Neural cell (in vitro differentiated cells): ENCODE measurements around the gene HACL1. TPM values are rescaled to one million over a fixed set of nuclear protein-coding genes. Genes with fewer than 3 reads are reported as not detected.

Experiments used
- H2AFZ ChIP-seq: fragments of 200-600, 300-800 bp; sonication (generic), shearing (Covaris generic); 2 replicates; pipeline ENCODE4 v1.6.0; 2014; ENCODE audit warnings: low read depth, mild to moderate bottlenecking, antibody characterized with exemption, low read length, moderate library complexity
- H3F3A ChIP-seq: fragments of 200-600 bp; shearing (Covaris generic); 2 replicates; pipeline ENCODE4 v1.6.1; 2016; ENCODE audit warnings: mild to moderate bottlenecking, moderate library complexity, mixed read lengths, antibody characterized with exemption, low read length; ENCODE audit not compliant: insufficient read depth, poor library complexity, severe bottlenecking
- H3K27ac ChIP-seq: fragments of 200-600, 300-800 bp; sonication (generic), shearing (Covaris generic); 2 replicates; pipeline ENCODE4 v1.5.1; 2014; ENCODE audit warnings: mild to moderate bottlenecking, low read length, moderate library complexity
- H3K27me3 ChIP-seq: fragments of 300-800, 200-600 bp; sonication (generic), shearing (Covaris generic); 2 replicates; pipeline ENCODE4 v1.6.0; 2014; ENCODE audit warnings: mild to moderate bottlenecking, low read depth, low read length, moderate library complexity; ENCODE audit not compliant: insufficient read depth
- H3K36me3 ChIP-seq: fragments of 300-800, 200-600 bp; sonication (generic), shearing (Covaris generic); 2 replicates; pipeline ENCODE4 v1.5.1; 2014; ENCODE audit warnings: mild to moderate bottlenecking, antibody characterized with exemption, low read length, moderate library complexity; ENCODE audit not compliant: insufficient read depth
- H3K4me2 ChIP-seq: fragments of 300-800, 200-600 bp; sonication (generic), shearing (Covaris generic); 2 replicates; pipeline ENCODE4 v1.6.0; 2014; ENCODE audit warnings: mild to moderate bottlenecking, low read length
- H3K4me3 ChIP-seq: fragments of 300-800, 200-600 bp; sonication (generic), shearing (Covaris generic); 2 replicates; pipeline ENCODE4 v1.5.1; 2014; ENCODE audit warnings: mild to moderate bottlenecking, low read length, moderate library complexity
- H3K79me2 ChIP-seq: fragments of 200-600 bp; shearing (Covaris generic); replicated peaks from 2 replicates; pipeline ENCODE4 v1.6.0; 2014; ENCODE audit warnings: mild to moderate bottlenecking, low read length, moderate library complexity; ENCODE audit not compliant: insufficient read depth
- H3K9ac ChIP-seq: fragments of 300-800, 200-600 bp; sonication (generic), shearing (Covaris generic); 2 replicates; pipeline ENCODE4 v1.6.1; 2016; ENCODE audit warnings: mild to moderate bottlenecking, low read length, mixed read lengths
- H3K9me2 ChIP-seq: fragments of 200-600 bp; shearing (Covaris generic); 2 replicates; pipeline ENCODE4 v1.6.1; 2016; ENCODE audit warnings: mild to moderate bottlenecking, low read length, mixed read lengths; ENCODE audit not compliant: insufficient read depth
- H3K9me3 ChIP-seq: fragments of 200-600, 300-800 bp; sonication (generic), shearing (Covaris generic); 2 replicates; pipeline ENCODE4 v1.6.1; 2016; ENCODE audit warnings: mild to moderate bottlenecking, mixed run types, low read length, moderate library complexity, mixed read lengths
- H4K20me1 ChIP-seq: fragments of 200-600 bp; shearing (Covaris generic); 2 replicates; pipeline ENCODE4 v1.6.1; 2016; ENCODE audit warnings: mild to moderate bottlenecking, mixed run types; ENCODE audit not compliant: insufficient read depth
- EP300 ChIP-seq: fragments of 450-650 bp; conservative IDR thresholded peaks from 2 replicates; pipeline ENCODE4 v1.6.1; 2014; ENCODE audit warnings: antibody characterized with exemption, mild to moderate bottlenecking, moderate library complexity; ENCODE audit not compliant: poor library complexity, severe bottlenecking
- EZH2 ChIP-seq: fragments of 200-600, 300-800 bp; shearing (Covaris generic), sonication (generic); IDR thresholded peaks from 2 replicates; pipeline ENCODE4 v1.6.1; 2014; ENCODE audit warnings: antibody characterized with exemption, low read length, borderline replicate concordance, mild to moderate bottlenecking; ENCODE audit not compliant: insufficient read depth, poor library complexity, severe bottlenecking
- MXI1 ChIP-seq: fragments of 450-650 bp; conservative IDR thresholded peaks from 2 replicates; pipeline ENCODE4 v1.6.1; 2014; ENCODE audit warnings: antibody characterized with exemption, mild to moderate bottlenecking; ENCODE audit not compliant: poor library complexity, severe bottlenecking
- POLR2AphosphoS5 ChIP-seq: IDR thresholded peaks from 2 replicates; pipeline ENCODE4 v1.6.1; 2012
- RAD21 ChIP-seq: fragments of 450-650 bp; conservative IDR thresholded peaks from 2 replicates; pipeline ENCODE4 v1.6.1; 2014; ENCODE audit warnings: antibody characterized with exemption, mild to moderate bottlenecking, moderate library complexity
- SMC3 ChIP-seq: fragments of 450-650 bp; conservative IDR thresholded peaks from 2 replicates; pipeline ENCODE4 v1.6.1; 2014; ENCODE audit warnings: antibody characterized with exemption, mild to moderate bottlenecking, moderate library complexity; ENCODE audit not compliant: poor library complexity
- TAF1 ChIP-seq: IDR thresholded peaks from 2 replicates; pipeline ENCODE4 v1.6.1; 2012; ENCODE audit warnings: low read depth
- polyA plus RNA-seq: library from polyadenylated mRNA; depleted of rRNA; stranded (reverse); fragments of >200 nt; gene quantifications from 2 replicates; pipeline ENCODE4 v1.2.3, GENCODE V29; 2014
- TF ChIP-seq, protein P1 (sequence below): IDR thresholded peaks from 2 replicates; pipeline ENCODE4 v1.6.1; 2012; ENCODE audit warnings: borderline replicate concordance
- TF ChIP-seq, protein P2 (sequence below): fragments of 450-650 bp; IDR thresholded peaks from 2 replicates; pipeline ENCODE4 v1.5.1; 2014; ENCODE audit warnings: antibody characterized with exemption, mild to moderate bottlenecking, moderate library complexity; ENCODE audit not compliant: poor library complexity, severe bottlenecking

HACL1 gene
- polyA plus RNA-seq, 1 donor from 2014 or later = 26.0 TPM

DNA sequence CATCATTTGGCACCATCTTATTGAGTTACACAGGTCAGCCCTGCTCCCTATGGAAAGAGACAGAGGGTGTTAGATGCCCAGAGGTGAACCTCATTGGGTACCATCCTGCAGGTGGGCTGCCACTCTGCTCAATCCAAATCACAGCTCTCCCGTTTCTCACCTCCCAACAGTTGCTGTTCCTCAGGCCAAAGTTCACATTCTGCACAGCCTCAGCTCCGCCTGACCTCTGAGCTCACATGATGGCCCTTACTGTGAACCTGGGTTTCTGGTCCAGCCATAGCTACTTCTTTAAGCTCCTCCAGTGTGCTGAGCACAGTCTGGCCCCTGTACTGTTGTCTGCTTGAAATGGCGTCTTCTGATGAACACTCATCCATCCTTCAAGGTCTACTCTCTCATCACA lies 48.0 kb upstream of the HACL1 start:
- Histone ChIP-seq H4K20me1 (no peaks in the 10 kb centered on the region), H3K79me2 (no peaks in the 10 kb centered on the region), H3K9ac (no peak overlapping the region), H3K4me2 (no peak overlapping the region), H3K4me3 (no peak overlapping the region), H3K9me3 (no peaks in the 10 kb centered on the region), H2AFZ (no peak overlapping the region), H3K9me2 (no peaks in the 10 kb centered on the region), H3F3A (no peaks in the 10 kb centered on the region), H3K27me3 (no peaks in the 10 kb centered on the region), H3K27ac (no peak overlapping the region), H3K36me3 (no peaks in the 10 kb centered on the region)
- TF ChIP-seq, protein P1, sequence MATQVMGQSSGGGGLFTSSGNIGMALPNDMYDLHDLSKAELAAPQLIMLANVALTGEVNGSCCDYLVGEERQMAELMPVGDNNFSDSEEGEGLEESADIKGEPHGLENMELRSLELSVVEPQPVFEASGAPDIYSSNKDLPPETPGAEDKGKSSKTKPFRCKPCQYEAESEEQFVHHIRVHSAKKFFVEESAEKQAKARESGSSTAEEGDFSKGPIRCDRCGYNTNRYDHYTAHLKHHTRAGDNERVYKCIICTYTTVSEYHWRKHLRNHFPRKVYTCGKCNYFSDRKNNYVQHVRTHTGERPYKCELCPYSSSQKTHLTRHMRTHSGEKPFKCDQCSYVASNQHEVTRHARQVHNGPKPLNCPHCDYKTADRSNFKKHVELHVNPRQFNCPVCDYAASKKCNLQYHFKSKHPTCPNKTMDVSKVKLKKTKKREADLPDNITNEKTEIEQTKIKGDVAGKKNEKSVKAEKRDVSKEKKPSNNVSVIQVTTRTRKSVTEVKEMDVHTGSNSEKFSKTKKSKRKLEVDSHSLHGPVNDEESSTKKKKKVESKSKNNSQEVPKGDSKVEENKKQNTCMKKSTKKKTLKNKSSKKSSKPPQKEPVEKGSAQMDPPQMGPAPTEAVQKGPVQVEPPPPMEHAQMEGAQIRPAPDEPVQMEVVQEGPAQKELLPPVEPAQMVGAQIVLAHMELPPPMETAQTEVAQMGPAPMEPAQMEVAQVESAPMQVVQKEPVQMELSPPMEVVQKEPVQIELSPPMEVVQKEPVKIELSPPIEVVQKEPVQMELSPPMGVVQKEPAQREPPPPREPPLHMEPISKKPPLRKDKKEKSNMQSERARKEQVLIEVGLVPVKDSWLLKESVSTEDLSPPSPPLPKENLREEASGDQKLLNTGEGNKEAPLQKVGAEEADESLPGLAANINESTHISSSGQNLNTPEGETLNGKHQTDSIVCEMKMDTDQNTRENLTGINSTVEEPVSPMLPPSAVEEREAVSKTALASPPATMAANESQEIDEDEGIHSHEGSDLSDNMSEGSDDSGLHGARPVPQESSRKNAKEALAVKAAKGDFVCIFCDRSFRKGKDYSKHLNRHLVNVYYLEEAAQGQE = no peak
- no peak for TF ChIP-seq RAD21
- TF ChIP-seq SMC3 = no peak
- TF ChIP-seq, protein P2, sequence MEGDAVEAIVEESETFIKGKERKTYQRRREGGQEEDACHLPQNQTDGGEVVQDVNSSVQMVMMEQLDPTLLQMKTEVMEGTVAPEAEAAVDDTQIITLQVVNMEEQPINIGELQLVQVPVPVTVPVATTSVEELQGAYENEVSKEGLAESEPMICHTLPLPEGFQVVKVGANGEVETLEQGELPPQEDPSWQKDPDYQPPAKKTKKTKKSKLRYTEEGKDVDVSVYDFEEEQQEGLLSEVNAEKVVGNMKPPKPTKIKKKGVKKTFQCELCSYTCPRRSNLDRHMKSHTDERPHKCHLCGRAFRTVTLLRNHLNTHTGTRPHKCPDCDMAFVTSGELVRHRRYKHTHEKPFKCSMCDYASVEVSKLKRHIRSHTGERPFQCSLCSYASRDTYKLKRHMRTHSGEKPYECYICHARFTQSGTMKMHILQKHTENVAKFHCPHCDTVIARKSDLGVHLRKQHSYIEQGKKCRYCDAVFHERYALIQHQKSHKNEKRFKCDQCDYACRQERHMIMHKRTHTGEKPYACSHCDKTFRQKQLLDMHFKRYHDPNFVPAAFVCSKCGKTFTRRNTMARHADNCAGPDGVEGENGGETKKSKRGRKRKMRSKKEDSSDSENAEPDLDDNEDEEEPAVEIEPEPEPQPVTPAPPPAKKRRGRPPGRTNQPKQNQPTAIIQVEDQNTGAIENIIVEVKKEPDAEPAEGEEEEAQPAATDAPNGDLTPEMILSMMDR = no peak
- no peak for TF ChIP-seq POLR2AphosphoS5
- TF ChIP-seq TAF1 = no peak
- no peak for TF ChIP-seq EZH2
- TF ChIP-seq EP300 = no peak
- no peak for TF ChIP-seq MXI1

DNA sequence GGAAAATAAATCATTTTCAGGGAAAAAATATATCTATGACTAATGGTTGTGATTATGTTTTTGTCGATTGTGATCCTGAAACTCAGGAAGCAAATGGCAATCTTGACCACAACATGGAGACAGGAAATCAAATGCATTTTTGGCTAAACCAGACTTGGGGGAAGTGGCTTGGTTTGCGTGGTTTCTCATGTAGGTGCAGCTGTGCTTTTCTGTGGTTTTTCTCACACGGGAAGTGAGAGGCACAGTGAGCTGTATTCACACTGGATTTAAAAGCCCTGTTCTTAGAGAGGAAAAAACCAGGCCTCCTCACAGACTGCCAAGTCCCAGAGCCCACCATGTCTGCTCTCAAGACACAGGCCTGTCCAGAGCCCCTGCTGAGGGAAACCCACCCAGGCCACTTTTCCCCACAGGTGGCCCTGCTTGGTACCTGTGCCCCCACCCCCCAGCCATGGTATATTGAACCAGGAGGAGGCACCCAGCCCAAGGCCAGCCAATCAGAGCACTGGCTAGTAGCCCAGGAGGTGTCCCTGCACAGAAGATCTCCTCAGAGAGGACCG lies 46.3 kb upstream of the HACL1 start:
- Histone ChIP-seq H3K4me2 (no peak overlapping the region), H3F3A (no peaks in the 10 kb centered on the region), H3K79me2 (no peaks in the 10 kb centered on the region), H3K27me3 (no peaks in the 10 kb centered on the region), H3K9me2 (no peaks in the 10 kb centered on the region), H3K27ac (no peak overlapping the region), H3K9ac (no peak overlapping the region), H3K9me3 (no peaks in the 10 kb centered on the region), H2AFZ (no peak overlapping the region), H3K4me3 (no peak overlapping the region), H4K20me1 (no peaks in the 10 kb centered on the region), H3K36me3 (no peaks in the 10 kb centered on the region)
- TF ChIP-seq MXI1 = no peak
- TF ChIP-seq, protein P2 = no peak
- no peak for TF ChIP-seq POLR2AphosphoS5
- TF ChIP-seq SMC3 = no peak
- TF ChIP-seq, protein P1 = no peak
- TF ChIP-seq EP300 = no peak
- no peak for TF ChIP-seq EZH2
- no peak for TF ChIP-seq TAF1
- no peak for TF ChIP-seq RAD21
